H1 (cell line): Measurements from ENCODE around the gene MYO15A. TPM values are rescaled to one million over a fixed set of nuclear protein-coding genes. Genes with fewer than 3 reads are reported as not detected.

Experiments
- CTCF ChIA-PET: fragments of 300-600 bp; sonication (Branson Sonifier 250); formaldehyde crosslinking; loops from one replicate; lab custom pipeline; 2021; ENCODE audit not compliant: partially characterized antibody; lab: Charles Lee
- POLR2A ChIA-PET: fragments of 300-600 bp; sonication (Branson Sonifier 250); formaldehyde crosslinking; loops from one replicate; lab custom pipeline; 2021; ENCODE audit warnings: inconsistent platforms; ENCODE audit not compliant: partially characterized antibody; lab: Charles Lee
- DNase-seq, 2 experiments: peaks; one replicate each; pipeline versions ENCODE4 v3.0.0 to v3.0.0-alpha.2; 2010 to 2022; ENCODE audit warnings: low spot score in 2 of 2, low read depth in 1 of 2, mixed read lengths in 1 of 2
- FAIRE-seq: peaks from 2 replicates; lab custom pipeline; 2011; peaks lifted over from hg19 to GRCh38; lab: Jason Lieb, UNC
- H2AFZ ChIP-seq: 2 replicates; pipeline ENCODE4 v1.8.1; 2012; ENCODE audit warnings: low read length, inconsistent platforms
- H2AK5ac ChIP-seq: 2 replicates; pipeline ENCODE4 v1.6.1; 2013; ENCODE audit warnings: low read depth, low read length
- H2BK120ac ChIP-seq: replicated peaks from 2 replicates; pipeline ENCODE3; 2013; ENCODE audit warnings: low read depth, low read length, inconsistent platforms
- H2BK12ac ChIP-seq: 2 replicates; pipeline ENCODE4 v1.6.1; 2013; ENCODE audit warnings: low read depth, low read length
- H2BK15ac ChIP-seq: 2 replicates; pipeline ENCODE4 v1.6.1; 2013; ENCODE audit warnings: low read length
- H2BK20ac ChIP-seq: 2 replicates; pipeline ENCODE4 v1.6.1; 2013; ENCODE audit warnings: low read length
- H2BK5ac ChIP-seq: 2 replicates; pipeline ENCODE4 v1.6.1; 2013; ENCODE audit warnings: low read depth, low read length
- H3K14ac ChIP-seq: 2 replicates; pipeline ENCODE4 v1.6.1; 2013; ENCODE audit warnings: inconsistent platforms; ENCODE audit not compliant: insufficient read length
- H3K18ac ChIP-seq: 2 replicates; pipeline ENCODE4 v1.6.1; 2013; ENCODE audit warnings: low read length; ENCODE audit errors: extremely low read depth
- H3K23ac ChIP-seq: 2 replicates; pipeline ENCODE4 v1.6.1; 2013; ENCODE audit warnings: inconsistent platforms; ENCODE audit not compliant: insufficient read length
- H3K23me2 ChIP-seq: 2 replicates; pipeline ENCODE4 v1.6.1; 2013; ENCODE audit warnings: low read depth, low read length
- H3K27ac ChIP-seq: 2 replicates; pipeline ENCODE4 v1.6.1; 2011; ENCODE audit warnings: low read depth, low read length, inconsistent platforms
- H3K27me3 ChIP-seq, 4 experiments: replicated peaks in 1 of 4; 1 replicate in 1 of 4; 2 replicates in 3 of 4; pipeline versions ENCODE4 v1.6.1 to v1.8.1; 2011 to 2013; ENCODE audit warnings: low read length in 3 of 4, mild to moderate bottlenecking in 3 of 4, inconsistent platforms in 2 of 4, mixed read lengths in 2 of 4, moderate library complexity in 1 of 4; ENCODE audit not compliant: control insufficient read depth in 3 of 4, insufficient read depth in 3 of 4; ENCODE audit errors: extremely low read depth in 1 of 4
- H3K36me3 ChIP-seq, 4 experiments: 2 replicates each; pipeline versions ENCODE4 v1.6.1 to v1.8.1; 2011 to 2013; ENCODE audit warnings: mild to moderate bottlenecking in 4 of 4, low read length in 3 of 4, moderate library complexity in 2 of 4, control low read depth in 1 of 4, inconsistent platforms in 1 of 4; ENCODE audit not compliant: insufficient read depth in 4 of 4, control insufficient read depth in 2 of 4
- H3K4ac ChIP-seq: replicated peaks from 2 replicates; pipeline ENCODE3; 2013; ENCODE audit warnings: low read length, low read depth, mixed read lengths, inconsistent platforms; ENCODE audit not compliant: insufficient read length
- H3K4me1 ChIP-seq, 4 experiments: replicated peaks in 1 of 4; 1 replicate in 1 of 4; 2 replicates in 3 of 4; pipeline versions ENCODE4 v1.6.1 to v1.8.1; 2011 to 2013; ENCODE audit warnings: low read length in 3 of 4, inconsistent platforms in 2 of 4, mixed read lengths in 1 of 4; ENCODE audit not compliant: insufficient read depth in 4 of 4, control insufficient read depth in 3 of 4
- H3K4me2 ChIP-seq, 2 experiments: 2 replicates each; pipeline versions ENCODE4 v1.6.1 to v1.8.1; 2011 to 2013; ENCODE audit warnings: low read depth in 2 of 2, low read length in 2 of 2, control low read depth in 1 of 2, inconsistent platforms in 1 of 2, mild to moderate bottlenecking in 1 of 2; ENCODE audit not compliant: insufficient read depth in 1 of 2
- H3K4me3 ChIP-seq, 4 experiments: fragments of 200-600, 300-600 bp in 1 of 4; sonication (generic), shearing (Covaris generic), sonication (Bioruptor Twin) in 1 of 4; 2 replicates each; pipeline versions ENCODE4 v1.5.1 to v1.8.1; 2011 to 2016; ENCODE audit warnings: low read length in 4 of 4, low read depth in 3 of 4, control low read depth in 2 of 4, inconsistent platforms in 2 of 4, mild to moderate bottlenecking in 2 of 4, mixed read lengths in 1 of 4, moderate library complexity in 1 of 4; ENCODE audit not compliant: insufficient read depth in 2 of 4; ENCODE audit errors: extremely low read depth in 1 of 4
- H3K56ac ChIP-seq: replicated peaks from 2 replicates; pipeline ENCODE3; 2013; ENCODE audit warnings: low read depth, mild to moderate bottlenecking, mixed read lengths, low read length, inconsistent platforms; ENCODE audit not compliant: insufficient read length
- H3K79me1 ChIP-seq: 2 replicates; pipeline ENCODE4 v1.6.1; 2013; ENCODE audit warnings: low read depth, low read length, control low read depth
- H3K79me2 ChIP-seq, 2 experiments: 2 replicates each; pipeline versions ENCODE4 v1.6.1 to v1.8.1; 2012 to 2013; ENCODE audit warnings: low read length in 2 of 2, mild to moderate bottlenecking in 2 of 2, inconsistent platforms in 1 of 2; ENCODE audit not compliant: insufficient read depth in 2 of 2, control insufficient read depth in 1 of 2
- H3K9ac ChIP-seq, 4 experiments: replicated peaks in 1 of 4; 1 replicate in 1 of 4; 2 replicates in 3 of 4; pipeline versions ENCODE4 v1.6.1 to v1.8.1; 2011 to 2013; ENCODE audit warnings: low read depth in 3 of 4, low read length in 3 of 4, control low read depth in 2 of 4, mild to moderate bottlenecking in 2 of 4, moderate library complexity in 2 of 4, inconsistent platforms in 1 of 4; ENCODE audit errors: extremely low read depth in 1 of 4
- H3K9me3 ChIP-seq, 2 experiments: 2 replicates each; pipeline versions ENCODE4 v1.6.1 to v1.8.1; 2012 to 2013; ENCODE audit warnings: mild to moderate bottlenecking in 2 of 2, moderate library complexity in 2 of 2, control low read depth in 1 of 2, inconsistent platforms in 1 of 2, low read depth in 1 of 2, low read length in 1 of 2, mixed read lengths in 1 of 2; ENCODE audit not compliant: insufficient read depth in 2 of 2
- H4K20me1 ChIP-seq, 2 experiments: replicated peaks in 1 of 2; 2 replicates each; pipeline versions ENCODE3 to v1.8.1; 2011 to 2013; ENCODE audit warnings: inconsistent platforms in 2 of 2, low read length in 2 of 2, mild to moderate bottlenecking in 1 of 2; ENCODE audit not compliant: insufficient read depth in 2 of 2, control insufficient read depth in 1 of 2
- H4K5ac ChIP-seq: 2 replicates; pipeline ENCODE4 v1.6.1; 2013; ENCODE audit warnings: low read length, low read depth, mixed read lengths, inconsistent platforms; ENCODE audit not compliant: insufficient read length
- H4K8ac ChIP-seq: 2 replicates; pipeline ENCODE4 v1.8.0; 2013; ENCODE audit warnings: mild to moderate bottlenecking, moderate library complexity, low read length, inconsistent platforms; ENCODE audit not compliant: insufficient read depth; ENCODE audit errors: extremely low read depth
- H4K91ac ChIP-seq: replicated peaks from 2 replicates; pipeline ENCODE3; 2013; ENCODE audit warnings: low read length, mixed read lengths, inconsistent platforms; ENCODE audit not compliant: insufficient read length
- ASH2L ChIP-seq: fragments of 200-600, 300-600 bp; sonication (generic); IDR thresholded peaks from one replicate; pipeline ENCODE4 v1.7.1; 2017; ENCODE audit warnings: low read length
- BACH1 ChIP-seq: IDR thresholded peaks from 2 replicates; pipeline ENCODE4 v1.6.1; 2012; ENCODE audit warnings: low read length, improper control_type of control experiment
- BCL11A ChIP-seq, 2 experiments: IDR thresholded peaks; one replicate each; pipeline ENCODE4 v1.6.1; 2011; ENCODE audit warnings: low read depth in 2 of 2, low read length in 2 of 2, mild to moderate bottlenecking in 2 of 2
- CBX5 ChIP-seq: fragments of 300-800, 300-1000 bp; sonication (generic); IDR thresholded peaks from 2 replicates; pipeline ENCODE4 v1.7.1; 2016; ENCODE audit warnings: antibody characterized with exemption, low read length, low read depth
- CBX8 ChIP-seq: fragments of 300-800, 300-1000 bp; sonication (generic); IDR thresholded peaks from 2 replicates; pipeline ENCODE4 v1.7.1; 2016; ENCODE audit warnings: low read depth, low read length, borderline replicate concordance
- CHD1 ChIP-seq: IDR thresholded peaks from 2 replicates; pipeline ENCODE4 v1.6.1; 2012; ENCODE audit warnings: low read depth, low read length, improper control_type of control experiment
- E2F6 ChIP-seq: IDR thresholded peaks from 2 replicates; pipeline ENCODE4 v1.6.1; 2012; ENCODE audit warnings: inconsistent platforms
- EP300 ChIP-seq, 2 experiments: IDR thresholded peaks; 1 replicate in 1 of 2; 2 replicates in 1 of 2; pipeline ENCODE4 v1.6.1; 2011 to 2012; ENCODE audit warnings: low read depth in 2 of 2, low read length in 2 of 2, mild to moderate bottlenecking in 2 of 2, borderline replicate concordance in 1 of 2, inconsistent platforms in 1 of 2, moderate library complexity in 1 of 2
- GTF2F1 ChIP-seq: IDR thresholded peaks from 2 replicates; pipeline ENCODE4 v1.6.1; 2012; ENCODE audit warnings: low read depth, low read length, improper control_type of control experiment, borderline replicate concordance
- KDM1A ChIP-seq: fragments of 200-600, 300-600 bp; sonication (generic); IDR thresholded peaks from 2 replicates; pipeline ENCODE4 v1.7.1; 2016; ENCODE audit warnings: mild to moderate bottlenecking, low read length, borderline replicate concordance
- MAFK ChIP-seq: IDR thresholded peaks from 2 replicates; pipeline ENCODE4 v1.6.1; 2012; ENCODE audit warnings: low read depth, mild to moderate bottlenecking, improper control_type of control experiment, low read length
- PHF8 ChIP-seq: fragments of 200-600 bp; sonication (generic); conservative IDR thresholded peaks from 2 replicates; pipeline ENCODE4 v1.7.1; 2012; ENCODE audit warnings: low read depth, mild to moderate bottlenecking, inconsistent platforms, low read length, moderate library complexity
- RFX5 ChIP-seq: IDR thresholded peaks from 2 replicates; pipeline ENCODE4 v1.6.1; 2011; ENCODE audit warnings: low read depth, low read length, improper control_type of control experiment, borderline replicate concordance
- TAF1 ChIP-seq: IDR thresholded peaks from 2 replicates; pipeline ENCODE4 v1.6.1; 2011; ENCODE audit warnings: mild to moderate bottlenecking, low read depth, low read length
- WGBS, 2 experiments: shearing (Covaris generic) in 1 of 2; methylation state at CpG; one replicate each; pipeline versions ENCODE4 v1.1.6 to v1.1.7; 2013 to 2015; ENCODE audit warnings: low lambda C conversion rate in 2 of 2, mixed read lengths in 2 of 2, inconsistent platforms in 1 of 2, low coverage in 1 of 2, missing lambda C conversion rate in 1 of 2; ENCODE audit not compliant: insufficient replicate concordance in 2 of 2, insufficient coverage in 1 of 2, insufficient read length in 1 of 2; ENCODE audit errors: extremely low coverage in 1 of 2, missing lambda C conversion rate in 1 of 2; 5-methylcytosine and 5-hydroxymethylcytosine counted together
- polyA plus RNA-seq, 7 experiments: library from polyadenylated mRNA; depleted of rRNA in 3 of 7; stranded (reverse) in 5 of 7; unstranded in 2 of 7; fragments of >200 nt in 5 of 7; fragments of 200-250 nt in 2 of 7; gene quantifications; 1 replicate in 5 of 7; 2 replicates in 1 of 7; 4 replicates in 1 of 7; pipeline versions ENCODE4 v1.2.1 to v1.2.3, GENCODE V29; 2011 to 2013; ENCODE audit warnings: missing spikeins in 2 of 7, mixed read lengths in 2 of 7
- total RNA-seq: library from RNA; stranded (reverse); fragmentation: NEBNext Ultra II Directional; extraction: Animal tissue kit (Norgen Biotek cat#: 25700); gene quantifications from 2 replicates; pipeline ENCODE4 v1.2.1, GENCODE V29; 2021

The MYO15A gene
- total and polyA plus RNA-seq, 2 of the 8 experiments (the other 6 are each of a cell fraction or from before 2014, with no cell fraction given): 1.6 to 4.2 TPM

- no peak for FAIRE-seq
- H4K8ac ChIP-seq: no peak overlapping the region
- no peak overlapping the region for H2BK15ac ChIP-seq
- H3K14ac ChIP-seq: no peak overlapping the region
- no peak overlapping the region for H2BK20ac ChIP-seq
- no peak overlapping the region for H3K9ac ChIP-seq
- no peak overlapping the region for H2AK5ac ChIP-seq
- H3K4me3 ChIP-seq: no peak overlapping the region
- H3K18ac ChIP-seq: no peak overlapping the region
- no peaks in the 10 kb centered on the region for H3K23me2 ChIP-seq
- H3K79me2 ChIP-seq: no peaks in the 10 kb centered on the region
- no peaks in the 10 kb centered on the region; a peak in 2 of 7 replicates for H3K27me3 ChIP-seq
- H4K5ac ChIP-seq: no peak overlapping the region
- H3K4me1 ChIP-seq: no peaks in the 10 kb centered on the region
- no peak overlapping the region for H3K4me2 ChIP-seq
- H3K79me1 ChIP-seq: no peaks in the 10 kb centered on the region
- no peak overlapping the region for H3K27ac ChIP-seq
- H4K91ac ChIP-seq: no peak overlapping the region
- no peak for DNase-seq
- no peak overlapping the region for H2BK12ac ChIP-seq
- ChIA-PET POLR2A (interaction anchor here (0.6 to 1.4 kb wide), 4 partner anchors 9 to 1656 kb away, joined by 3 to 4 read pairs (median 3); no protein-coding TSS in a partner anchor), CTCF (interaction anchor here (0.6 to 0.9 kb wide), 2 partner anchors 64 to 219 kb away, joined by 3 read pairs; no protein-coding TSS in a partner anchor)
- no peak overlapping the region for H3K4ac ChIP-seq
- no peak overlapping the region for H2AFZ ChIP-seq
- no peaks in the 10 kb centered on the region for H3K9me3 ChIP-seq
- no peak overlapping the region for H2BK120ac ChIP-seq
- H3K36me3 ChIP-seq: no peaks in the 10 kb centered on the region
- 89% methylated on average over 4 of the region's 4 CpGs; no CpG with 5 or more reads in 1 of the 2 experiments for WGBS, 2 experiments
- H3K56ac ChIP-seq: no peak overlapping the region
- H3K23ac ChIP-seq: no peak overlapping the region
- no peak overlapping the region for H2BK5ac ChIP-seq
- no peaks in the 10 kb centered on the region for H4K20me1 ChIP-seq
- no peak for TF ChIP-seq BCL11A (IDR thresholded peaks at IDR 0.05; ENCODE audit: low read depth in 2 of 2, low read length in 2 of 2)
- no peak for TF ChIP-seq CBX8
- no peak for TF ChIP-seq GTF2F1
- TF ChIP-seq CHD1: no peak
- TF ChIP-seq EP300 (IDR thresholded peaks at IDR 0.05; ENCODE audit: borderline replicate concordance in 1 of 2, low read depth in 2 of 2, low read length in 2 of 2): no peak
- TF ChIP-seq RFX5: no peak
- no peak for TF ChIP-seq PHF8
- no peak for TF ChIP-seq CBX5
- TF ChIP-seq KDM1A: no peak
- TF ChIP-seq MAFK: no peak
- no peak for TF ChIP-seq BACH1
- no peak for TF ChIP-seq TAF1
- no peak for TF ChIP-seq ASH2L
- TF ChIP-seq E2F6: no peak
Measured at GRCh38 chr17:18079543-18079942, 29.0 kb upstream of the MYO15A start.
